HepG2 (cell line): ENCODE data around the gene WDR18. TPM values are rescaled to one million over a fixed set of nuclear protein-coding genes. Genes with fewer than 3 reads are reported as not detected.

Experiments used
- ARID3A ChIP-seq: IDR thresholded peaks from 2 replicates; pipeline ENCODE4 v1.6.1; 2012; ENCODE audit warnings: low read depth, low read length, improper control_type of control experiment
- CHD2 ChIP-seq: IDR thresholded peaks from 2 replicates; pipeline ENCODE4 v1.6.1; 2011; ENCODE audit warnings: low read depth, low read length, improper control_type of control experiment
- DR1 ChIP-seq: sonication (generic); formaldehyde crosslinking; IDR thresholded peaks from 2 replicates; pipeline ENCODE4 v1.8.0; 2021; ENCODE audit warnings: mild to moderate bottlenecking, missing genetic modification reagents, inconsistent platforms
- ETV5 ChIP-seq: IDR thresholded peaks from 2 replicates; pipeline ENCODE4 v1.6.1; 2018; ENCODE audit warnings: missing biosample characterization, missing genetic modification reagents, inconsistent platforms, borderline replicate concordance
- GZF1 ChIP-seq: sonication (generic); formaldehyde crosslinking; IDR thresholded peaks from 2 replicates; pipeline ENCODE4 v1.5.1; 2020; ENCODE audit warnings: mild to moderate bottlenecking, missing genetic modification reagents
- HNRNPL ChIP-seq: fragments of 200-400 bp; formaldehyde crosslinking; IDR thresholded peaks from 2 replicates; pipeline ENCODE4 v1.6.1; 2017; ENCODE audit warnings: mild to moderate bottlenecking, low read depth, low read length
- HOXA7 ChIP-seq: sonication (generic); formaldehyde crosslinking; IDR thresholded peaks from 2 replicates; pipeline ENCODE4 v1.8.1; 2022; ENCODE audit warnings: mild to moderate bottlenecking, missing genetic modification reagents, moderate library complexity
- ISX ChIP-seq: sonication (generic); formaldehyde crosslinking; conservative IDR thresholded peaks from 2 replicates; pipeline ENCODE4 v1.5.0; 2020; ENCODE audit warnings: missing genetic modification reagents
- KLF9 ChIP-seq: IDR thresholded peaks from 2 replicates; pipeline ENCODE4 v1.6.1; 2016; ENCODE audit warnings: low read depth
- MAFF ChIP-seq: IDR thresholded peaks from 2 replicates; pipeline ENCODE4 v1.6.1; 2011; ENCODE audit warnings: low read depth, low read length, improper control_type of control experiment
- MED1 ChIP-seq: sonication (generic); formaldehyde crosslinking; IDR thresholded peaks from 2 replicates; pipeline ENCODE4 v1.4.0; 2020; ENCODE audit warnings: missing genetic modification reagents
- MEF2D ChIP-seq: sonication (generic); formaldehyde crosslinking; IDR thresholded peaks from 2 replicates; pipeline ENCODE4 v1.5.1; 2020; ENCODE audit warnings: mild to moderate bottlenecking, missing genetic modification reagents
- NAIF1 ChIP-seq: sonication (generic); formaldehyde crosslinking; IDR thresholded peaks from 2 replicates; pipeline ENCODE4 v1.5.0; 2020; ENCODE audit warnings: mild to moderate bottlenecking, missing genetic modification reagents, borderline replicate concordance
- RAD21 ChIP-seq: fragments of 450-650 bp; formaldehyde crosslinking; IDR thresholded peaks from 2 replicates; pipeline ENCODE4 v1.5.0; 2020; ENCODE audit warnings: mild to moderate bottlenecking
- RFXANK ChIP-seq: IDR thresholded peaks from 2 replicates; pipeline ENCODE4 v1.6.1; 2016
- TFAP4 ChIP-seq: sonication (generic); IDR thresholded peaks from 2 replicates; pipeline ENCODE4 v1.6.1; 2016; ENCODE audit warnings: low read depth, borderline replicate concordance
- ZBTB21 ChIP-seq: sonication (generic); formaldehyde crosslinking; IDR thresholded peaks from 2 replicates; pipeline ENCODE4 v1.4.0; 2020; ENCODE audit warnings: missing genetic modification reagents
- ZBTB38 ChIP-seq: sonication (generic); formaldehyde crosslinking; IDR thresholded peaks from 2 replicates; pipeline ENCODE4 v1.5.1; 2020; ENCODE audit warnings: mild to moderate bottlenecking, missing genetic modification reagents
- ZEB1 ChIP-seq: IDR thresholded peaks from 2 replicates; pipeline ENCODE4 v1.6.1; 2012; ENCODE audit warnings: mild to moderate bottlenecking, low read depth, inconsistent platforms; ENCODE audit not compliant: insufficient replicate concordance
- ZFP82 ChIP-seq: sonication (generic); formaldehyde crosslinking; IDR thresholded peaks from 2 replicates; pipeline ENCODE4 v1.5.1; 2020; ENCODE audit warnings: mild to moderate bottlenecking, missing genetic modification reagents, borderline replicate concordance
- ZMAT3 ChIP-seq: sonication (generic); formaldehyde crosslinking; conservative IDR thresholded peaks from 2 replicates; pipeline ENCODE4 v1.7.0; 2021; ENCODE audit warnings: missing genetic modification reagents
- ZNF224 ChIP-seq: sonication (generic); formaldehyde crosslinking; IDR thresholded peaks from 2 replicates; pipeline ENCODE4 v1.5.0; 2020; ENCODE audit warnings: mild to moderate bottlenecking, missing genetic modification reagents
- ZNF432 ChIP-seq: sonication (generic); formaldehyde crosslinking; IDR thresholded peaks from 2 replicates; pipeline ENCODE4 v1.5.0; 2020; ENCODE audit warnings: missing genetic modification reagents, mild to moderate bottlenecking, borderline replicate concordance
- ZNF510 ChIP-seq: sonication (generic); formaldehyde crosslinking; IDR thresholded peaks from 2 replicates; pipeline ENCODE4 v1.4.0; 2020; ENCODE audit warnings: low read depth, mild to moderate bottlenecking, missing genetic modification reagents
- ZNF512 ChIP-seq: sonication (generic); formaldehyde crosslinking; IDR thresholded peaks from 2 replicates; pipeline ENCODE4 v1.4.0; 2020; ENCODE audit warnings: mild to moderate bottlenecking, missing genetic modification reagents
- ZNF570 ChIP-seq: sonication (generic); formaldehyde crosslinking; IDR thresholded peaks from 2 replicates; pipeline ENCODE4 v1.4.0; 2020; ENCODE audit warnings: mild to moderate bottlenecking, missing genetic modification reagents, borderline replicate concordance
- ZNF589 ChIP-seq: sonication (generic); formaldehyde crosslinking; conservative IDR thresholded peaks from 2 replicates; pipeline ENCODE4 v1.8.0; 2022; ENCODE audit warnings: mild to moderate bottlenecking, moderate library complexity, missing genetic modification reagents
- ZNF597 ChIP-seq: sonication (generic); formaldehyde crosslinking; IDR thresholded peaks from 2 replicates; pipeline ENCODE4 v1.5.0; 2020; ENCODE audit warnings: missing genetic modification reagents
- ZSCAN21 ChIP-seq: sonication (generic); formaldehyde crosslinking; IDR thresholded peaks from 2 replicates; pipeline ENCODE4 v1.8.0; 2022; ENCODE audit warnings: mild to moderate bottlenecking, missing genetic modification reagents, moderate library complexity, borderline replicate concordance
- polyA plus RNA-seq, 8 experiments: library from polyadenylated mRNA; depleted of rRNA in 3 of 8; stranded (reverse) in 7 of 8; unstranded in 1 of 8; fragments of >200 nt; fragmentation: Illumina TruSeq in 4 of 8; extraction: Trizol in 4 of 8; gene quantifications; 2 replicates each; pipeline versions ENCODE4 v1.2.1 to v1.2.3, GENCODE V29; 2011 to 2016; ENCODE audit warnings: low read depth in 4 of 8, missing spikeins in 1 of 8, mixed read lengths in 1 of 8; ENCODE audit not compliant: insufficient read depth in 1 of 8
- total RNA-seq, 5 experiments: library from RNA; depleted of rRNA; stranded (reverse); fragments of >200 nt; fragmentation: Illumina TruSeq; extraction: Trizol; gene quantifications; 2 replicates each; pipeline ENCODE4 v1.2.3, GENCODE V29; 2016; ENCODE audit warnings: low read depth in 1 of 5

The WDR18 gene
- total and polyA plus RNA-seq, 2 of the 13 experiments (the other 11 are each of a cell fraction or from before 2014, with no cell fraction given): 36.4 to 47.6 TPM

GRCh38 chr19:1000095-1000494, 15.9 kb downstream of the WDR18 start, which contains the start of gene GRIN3B (continued):
- TF ChIP-seq ARID3A: no peak
- no peak for TF ChIP-seq ZMAT3 (CRISPR knock-in tag)
- no peak for TF ChIP-seq ETV5 (CRISPR knock-in tag)
- TF ChIP-seq RAD21 (CRISPR knock-in tag): peak; percentile 39
- no peak for TF ChIP-seq HNRNPL
- no peak for TF ChIP-seq MEF2D (CRISPR knock-in tag)
- TF ChIP-seq CHD2: no peak
- TF ChIP-seq ZNF597: no peak
- no peak for TF ChIP-seq ZNF589
- 0 out of 2 replicates have a peak, but pooled peaks have one; percentile 10 for TF ChIP-seq TFAP4
- TF ChIP-seq ZNF512 (CRISPR knock-in tag): no peak
- no peak for TF ChIP-seq NAIF1 (CRISPR knock-in tag)
- TF ChIP-seq ZNF510 (CRISPR knock-in tag): no peak
- no peak for TF ChIP-seq HOXA7 (CRISPR knock-in tag)
- no peak for TF ChIP-seq GZF1
- no peak for TF ChIP-seq ZNF224 (CRISPR knock-in tag)
- TF ChIP-seq ZEB1: no peak
- no peak for TF ChIP-seq MED1
- no peak for TF ChIP-seq ZBTB21 (CRISPR knock-in tag)
- TF ChIP-seq ISX: no peak
- TF ChIP-seq ZFP82: no peak
- TF ChIP-seq KLF9: no peak
- TF ChIP-seq ZNF570: no peak
- TF ChIP-seq DR1 (CRISPR knock-in tag): no peak
- no peak for TF ChIP-seq MAFF
- no peak for TF ChIP-seq RFXANK (CRISPR knock-in tag)
- TF ChIP-seq ZNF432 (CRISPR knock-in tag): no peak
- peak; percentile 41; the same call in 1 of the 2 replicates for TF ChIP-seq ZSCAN21 (CRISPR knock-in tag)
- 0 out of 2 replicates have a peak, but pooled peaks have one; percentile 45 for TF ChIP-seq ZBTB38 (CRISPR knock-in tag)
